Activated T-cell treated with anti-CD3 and anti-CD28 coated beads for 4 hours (primary cell): Measurements from ENCODE around the gene PRKAR2A.
A peak's percentile ranks its signal among the peaks of the same experiment; 100 is the strongest.

Source experiments
- DNase-seq: peaks from one replicate; pipeline ENCODE4 v3.0.0-alpha.2; 2020

Gene PRKAR2A

GRCh38 chr3:48847504-48848423, at the start of gene PRKAR2A:
PRKAR2A (minus strand) TSS chr3:48847874; CDS start chr3:48847596, 278 bp downstream.
- peak; percentile 62 for DNase-seq

- DNase-seq: no peak
Observed at GRCh38 chr3:48896936-48897335, 49.3 kb upstream of the PRKAR2A start.

- no peak for DNase-seq
Observed at GRCh38 chr3:48894516-48894915, 46.8 kb upstream of the PRKAR2A start.

- DNase-seq: no peak
Observed at GRCh38 chr3:48891606-48892005, 43.9 kb upstream of the PRKAR2A start.

GRCh38 chr3:48885753-48886152, 38.1 kb upstream of the PRKAR2A start:
- no peak for DNase-seq

GRCh38 chr3:48881652-48882114, 34.0 kb upstream of the PRKAR2A start:
- no peak for DNase-seq

- DNase-seq: no peak
Observed at GRCh38 chr3:48881006-48881405, 33.3 kb upstream of the PRKAR2A start.

- no peak for DNase-seq
Observed at GRCh38 chr3:48879994-48880377, 32.3 kb upstream of the PRKAR2A start.

- DNase-seq: no peak
Observed at GRCh38 chr3:48879307-48879993, 31.8 kb upstream of the PRKAR2A start.

- no peak for DNase-seq
Observed at GRCh38 chr3:48877671-48878070, 30.0 kb upstream of the PRKAR2A start.

GRCh38 chr3:48863122-48863521, 15.4 kb upstream of the PRKAR2A start:
- no peak for DNase-seq

GRCh38 chr3:48859206-48859605, 11.5 kb upstream of the PRKAR2A start:
- DNase-seq: no peak

- no peak for DNase-seq
Observed at GRCh38 chr3:48858709-48859108, 11.0 kb upstream of the PRKAR2A start.

GRCh38 chr3:48857641-48858040, 10.0 kb upstream of the PRKAR2A start:
- no peak for DNase-seq

- DNase-seq: no peak
Observed at GRCh38 chr3:48856469-48856868, 8.8 kb upstream of the PRKAR2A start.

- no peak for DNase-seq
Observed at GRCh38 chr3:48855681-48856447, 8.2 kb upstream of the PRKAR2A start.

- no peak for DNase-seq
Observed at GRCh38 chr3:48852151-48852550, 4.5 kb upstream of the PRKAR2A start.

GRCh38 chr3:48851407-48851806, 3.7 kb upstream of the PRKAR2A start:
- no peak for DNase-seq

GRCh38 chr3:48848816-48849515, 1.3 kb upstream of the PRKAR2A start:
- no peak for DNase-seq

GRCh38 chr3:48847053-48847503, 596 bp downstream of the PRKAR2A start:
- peak; percentile 31 for DNase-seq

- DNase-seq: no peak
Observed at GRCh38 chr3:48845170-48845569, 2.5 kb downstream of the PRKAR2A start.

GRCh38 chr3:48837163-48837562, 10.5 kb downstream of the PRKAR2A start:
- no peak for DNase-seq
